Esophagus muscularis mucosa (tissue), 4 donors: ENCODE measurements around the gene CBR3.

Source experiments
- CTCF ChIP-seq, 3 experiments: fragments of 200-600 bp in 2 of 3; fragments of 450-650 bp in 1 of 3; sonication (generic) in 2 of 3; IDR thresholded peaks; one replicate each; pipeline ENCODE4 v1.5.1; 2017 to 2019; ENCODE audit warnings: antibody characterized with exemption in 3 of 3, mild to moderate bottlenecking in 2 of 3, moderate library complexity in 1 of 3
- EP300 ChIP-seq: sonication (generic); formaldehyde crosslinking; IDR thresholded peaks from one replicate; pipeline ENCODE4 v1.6.1; 2017; ENCODE audit warnings: antibody characterized with exemption
- POLR2A ChIP-seq: fragments of 450-650 bp; IDR thresholded peaks from one replicate; pipeline ENCODE4 v1.6.1; 2017; ENCODE audit warnings: antibody characterized with exemption, moderate library complexity, mild to moderate bottlenecking, low read depth

- TF ChIP-seq CTCF (IDR thresholded peaks at IDR 0.05) (no peak), POLR2A (no peak), EP300 (no peak)
These were observed 47.3 kb upstream of the CBR3 start for GRCh38 chr21:36087362-36088138.
